Natural killer cell (primary cell): ENCODE results near the gene E2F4. TPM values are rescaled to one million over a fixed set of nuclear protein-coding genes. Genes with fewer than 3 reads are reported as not detected.

Source experiments
- ATAC-seq, 3 donors: fragments of 150-1000 bp in 2 of 3; fragments of 200-7000 bp in 1 of 3; cut with Tn5 transposase; 1 replicate in 1 of 3; 2 replicates in 2 of 3; pipeline ENCODE4 v1.10.0; 2021; ENCODE audit warnings: mild to moderate bottlenecking in 2 of 3, moderate library complexity in 2 of 3
- DNase-seq, 2 donors: peaks; one replicate each; pipeline versions ENCODE4 v3.0.0 to v3.0.0-alpha.2; 2013 to 2021; ENCODE audit warnings: mixed read lengths in 1 of 2
- H3K27ac ChIP-seq: one replicate; pipeline ENCODE4 v1.5.1; 2013; ENCODE audit warnings: mild to moderate bottlenecking, low read length
- H3K27me3 ChIP-seq: one replicate; pipeline ENCODE4 v1.6.1; 2013; ENCODE audit warnings: low read length; ENCODE audit not compliant: control insufficient read depth, insufficient read depth
- H3K36me3 ChIP-seq: one replicate; pipeline ENCODE4 v1.6.1; 2013; ENCODE audit warnings: low read length; ENCODE audit not compliant: control insufficient read depth, insufficient read depth
- H3K4me1 ChIP-seq: one replicate; pipeline ENCODE4 v1.6.1; 2013; ENCODE audit warnings: low read length; ENCODE audit not compliant: control insufficient read depth, insufficient read depth
- H3K4me3 ChIP-seq: one replicate; pipeline ENCODE4 v1.5.1; 2013; ENCODE audit warnings: low read length
- H3K9me3 ChIP-seq: one replicate; pipeline ENCODE4 v1.6.1; 2013; ENCODE audit warnings: low read length; ENCODE audit not compliant: control insufficient read depth, insufficient read depth
- H3K27ac Mint-ChIP-seq, 2 donors: one replicate each; pipeline ENCODE4 v1.8.0; 2022; ENCODE audit warnings: mild to moderate bottlenecking in 2 of 2, mixed read lengths in 2 of 2, moderate library complexity in 1 of 2
- H3K27me3 Mint-ChIP-seq, 2 donors: one replicate each; pipeline ENCODE4 v1.8.0; 2022; ENCODE audit warnings: low read depth in 2 of 2, mixed read lengths in 2 of 2
- H3K36me3 Mint-ChIP-seq: one replicate; pipeline ENCODE4 v1.8.0; 2022; ENCODE audit warnings: mixed read lengths
- H3K4me1 Mint-ChIP-seq, 2 donors: one replicate each; pipeline ENCODE4 v1.8.0; 2022; ENCODE audit warnings: mixed read lengths in 2 of 2
- H3K4me3 Mint-ChIP-seq: one replicate; pipeline ENCODE4 v1.8.0; 2022; ENCODE audit warnings: mild to moderate bottlenecking, moderate library complexity, mixed read lengths
- H3K9me3 Mint-ChIP-seq, 2 donors: one replicate each; pipeline ENCODE4 v1.8.0; 2022; ENCODE audit warnings: mixed read lengths in 2 of 2
- CTCF ChIP-seq: fragments of 200-600 bp; IDR thresholded peaks from one replicate; pipeline ENCODE4 v1.8.0; 2022; ENCODE audit warnings: antibody characterized with exemption
- WGBS: methylation state at CpG from one replicate; pipeline ENCODE4 v1.1.7; 2013; ENCODE audit warnings: missing lambda C conversion rate; ENCODE audit not compliant: insufficient coverage; 5-methylcytosine and 5-hydroxymethylcytosine counted together
- intact Hi-C: fragments of 100-400 bp; cut with micrococcal nuclease; formaldehyde crosslinking; loops from one replicate; pipeline ENCODE4 v1.14.2; 2022
- total RNA-seq, 4 donors: library from RNA; stranded (reverse); fragments of 120-200 nt in 1 of 4; gene quantifications; one replicate each; pipeline versions ENCODE4 v1.2.3 to v1.2.4, GENCODE V29; 2013 to 2022

The E2F4 gene
- total RNA-seq, 3 donors from 2014 or later (not counting 1 experiment from before 2014, with no cell fraction given) = 57.6 to 91.7 (median 74.5) TPM

- Mint-ChIP-seq H3K4me1 (peaks cover 25 to 52% of the 10 kb centered on the region in 2 donors), H3K36me3 (no peaks in the 10 kb centered on the region), H3K27ac (peak overlapping the region; percentile 80 to 85), H3K4me3 (peak overlapping the region; percentile 88), H3K27me3 (peaks cover 7 to 19% of the 10 kb centered on the region in 2 donors), H3K9me3 (no peaks in the 10 kb centered on the region)
- H3K4me1 ChIP-seq = peaks cover 62% of the 10 kb centered on the region
- WGBS = 90% methylated on average over 7 of the region's 7 CpGs
- no peak overlapping the region for H3K4me3 ChIP-seq
- peak overlapping the region; percentile 88 for H3K27ac ChIP-seq
- no peaks in the 10 kb centered on the region for H3K9me3 ChIP-seq
- H3K27me3 ChIP-seq = peaks cover 10% of the 10 kb centered on the region
- H3K36me3 ChIP-seq = no peaks in the 10 kb centered on the region
- ATAC-seq = no peak
- intact Hi-C loops = loop anchor here (5.0 kb wide), 1 partner anchor 45 kb away; no protein-coding TSS in a partner anchor
- DNase-seq = no peak
- no peak for TF ChIP-seq CTCF
Observed at GRCh38 chr16:67157106-67157748, 34.7 kb upstream of the E2F4 start.

- Mint-ChIP-seq H3K36me3 (no peaks in the 10 kb centered on the region), H3K27me3 (peaks cover 2 to 17% of the 10 kb centered on the region in 2 donors), H3K27ac (peak overlapping the region; percentile 80 to 85), H3K4me1 (peaks cover 25 to 47% of the 10 kb centered on the region in 2 donors), H3K9me3 (no peaks in the 10 kb centered on the region), H3K4me3 (peak overlapping the region; percentile 88)
- peak overlapping the region; percentile 88 for H3K27ac ChIP-seq
- no peak overlapping the region for H3K4me3 ChIP-seq
- peaks cover 17% of the 10 kb centered on the region for H3K27me3 ChIP-seq
- 72% methylated on average over 7 of the region's 7 CpGs for WGBS
- ATAC-seq (no peak), DNase-seq (peak in 1 of 2 donors; percentile 67)
- H3K9me3 ChIP-seq = no peaks in the 10 kb centered on the region
- no peaks in the 10 kb centered on the region for H3K36me3 ChIP-seq
- H3K4me1 ChIP-seq = peaks cover 70% of the 10 kb centered on the region
- intact Hi-C loops = loop anchor here (5.0 kb wide), 1 partner anchor 46 kb away; no protein-coding TSS in a partner anchor
- TF ChIP-seq CTCF = no peak
Observed at GRCh38 chr16:67157892-67158635, 33.9 kb upstream of the E2F4 start.

- Histone ChIP-seq H3K4me1 (peaks cover 77% of the 10 kb centered on the region), H3K27ac (peak overlapping the region; percentile 88), H3K9me3 (no peaks in the 10 kb centered on the region), H3K4me3 (peak overlapping the region; percentile 93), H3K27me3 (peaks cover 22% of the 10 kb centered on the region), H3K36me3 (no peaks in the 10 kb centered on the region)
- WGBS = 6% methylated on average over 34 of the region's 34 CpGs
- Mint-ChIP-seq H3K27me3 (peaks cover 0 to 11% of the 10 kb centered on the region in 2 donors), H3K4me3 (peak overlapping the region; percentile 88), H3K9me3 (no peaks in the 10 kb centered on the region), H3K36me3 (no peaks in the 10 kb centered on the region), H3K27ac (peak overlapping the region; percentile 80 to 85), H3K4me1 (peaks cover 25 to 45% of the 10 kb centered on the region in 2 donors)
- ATAC-seq = peak; percentile 25 to 44 (median 30)
- TF ChIP-seq CTCF = no peak
- DNase-seq = peak; percentile 50 to 91
- intact Hi-C loops = loop anchor here (1.0 to 5.0 kb wide), 2 partner anchors 24 to 47 kb away; partner anchors contain the start of gene MATCAP1
Observed at GRCh38 chr16:67158637-67159600, 33.0 kb upstream of the E2F4 start.
